Mucosa of rectum (tissue), 2 donors: ENCODE measurements around the gene SLC25A14.

ENCODE experiments used
- H3K27ac ChIP-seq, 2 donors: one replicate each; pipeline ENCODE4 v1.7.0; 2013; ENCODE audit warnings: inconsistent platforms in 2 of 2, low read depth in 2 of 2, low read length in 2 of 2
- H3K27me3 ChIP-seq, 2 donors: one replicate each; pipeline ENCODE4 v1.7.0; 2013; ENCODE audit warnings: low read length in 2 of 2; ENCODE audit not compliant: control insufficient read depth in 2 of 2, insufficient read depth in 2 of 2
- H3K36me3 ChIP-seq, 2 donors: one replicate each; pipeline ENCODE4 v1.7.0; 2013; ENCODE audit warnings: low read length in 2 of 2; ENCODE audit not compliant: control insufficient read depth in 2 of 2, insufficient read depth in 2 of 2
- H3K4me1 ChIP-seq, 2 donors: one replicate each; pipeline ENCODE4 v1.7.0; 2013; ENCODE audit warnings: low read length in 2 of 2, mild to moderate bottlenecking in 1 of 2; ENCODE audit not compliant: control insufficient read depth in 2 of 2, insufficient read depth in 2 of 2
- H3K4me3 ChIP-seq, 2 donors: one replicate each; pipeline ENCODE4 v1.7.0; 2013; ENCODE audit warnings: low read length in 2 of 2
- H3K9ac ChIP-seq, 2 donors: one replicate each; pipeline ENCODE4 v1.7.0; 2013; ENCODE audit warnings: low read length in 2 of 2, low read depth in 1 of 2, mild to moderate bottlenecking in 1 of 2
- H3K9me3 ChIP-seq, 2 donors: one replicate each; pipeline ENCODE4 v1.7.0; 2013; ENCODE audit warnings: low read length in 2 of 2; ENCODE audit not compliant: control insufficient read depth in 2 of 2
- donor health status: healthy.
- donor health status: Normal muscosa, but diverticular disease.

The SLC25A14 gene

DNA sequence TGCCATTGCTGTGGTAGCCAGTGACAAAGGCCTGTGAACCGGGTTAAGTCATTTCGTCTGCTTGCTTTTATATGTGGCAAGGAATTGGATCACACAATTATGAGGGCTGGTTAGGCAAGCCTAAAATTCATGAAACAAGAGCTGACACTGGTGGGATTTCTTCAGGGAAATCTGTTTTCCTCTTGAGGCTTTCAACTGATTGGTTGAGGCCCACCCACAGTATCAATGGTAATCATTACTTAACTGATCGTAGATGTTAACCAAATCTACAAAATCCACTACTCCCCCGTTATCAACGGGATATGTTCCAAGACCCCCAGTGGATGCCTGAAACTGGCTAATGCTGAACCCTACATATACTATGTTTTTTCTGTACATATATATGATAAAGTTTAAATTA is 75.1 kb downstream of the SLC25A14 start:
- H3K9ac ChIP-seq, result no peak overlapping the region
- H3K4me3 ChIP-seq, result no peak overlapping the region
- no peaks in the 10 kb centered on the region for H3K9me3 ChIP-seq
- H3K27ac ChIP-seq, result no peak overlapping the region
- H3K4me1 ChIP-seq, result no peaks in the 10 kb centered on the region
- no peaks in the 10 kb centered on the region for H3K27me3 ChIP-seq
- H3K36me3 ChIP-seq, result peaks cover 6 to 15% of the 10 kb centered on the region in 2 donors

DNA sequence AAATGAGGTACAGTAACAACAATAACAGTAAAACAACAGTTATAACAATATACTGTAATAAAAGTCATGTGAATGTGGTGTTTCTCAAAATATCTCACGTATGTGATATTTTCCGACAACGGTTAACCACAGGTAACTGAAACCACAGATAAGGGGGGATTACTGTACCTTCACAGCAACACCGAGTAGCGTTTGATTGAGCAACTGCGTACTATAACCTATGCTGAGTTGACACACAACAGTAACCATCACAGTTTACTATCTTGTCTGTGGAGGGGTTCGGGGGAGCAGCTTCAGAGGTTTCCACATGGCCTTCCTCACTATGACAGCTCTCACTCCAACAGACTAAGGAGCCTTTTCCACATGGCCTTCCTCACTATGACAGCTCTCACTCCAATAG is 75.5 kb downstream of the SLC25A14 start:
- H3K4me3 ChIP-seq, result no peak overlapping the region
- peaks cover 6 to 13% of the 10 kb centered on the region in 2 donors for H3K36me3 ChIP-seq
- H3K4me1 ChIP-seq, result no peaks in the 10 kb centered on the region
- H3K27me3 ChIP-seq, result no peaks in the 10 kb centered on the region
- no peak overlapping the region for H3K9ac ChIP-seq
- no peak overlapping the region for H3K27ac ChIP-seq
- H3K9me3 ChIP-seq, result no peaks in the 10 kb centered on the region

- no peaks in the 10 kb centered on the region for H3K27me3 ChIP-seq
- H3K4me3 ChIP-seq, result no peak overlapping the region
- no peak overlapping the region for H3K9ac ChIP-seq
- H3K9me3 ChIP-seq, result no peaks in the 10 kb centered on the region
- H3K36me3 ChIP-seq, result peaks cover 0 to 8% of the 10 kb centered on the region in 2 donors
- no peak overlapping the region for H3K27ac ChIP-seq
- no peaks in the 10 kb centered on the region for H3K4me1 ChIP-seq
These were observed 77.1 kb downstream of the SLC25A14 start for GRCh38 chrX:130416785-130417184.

DNA sequence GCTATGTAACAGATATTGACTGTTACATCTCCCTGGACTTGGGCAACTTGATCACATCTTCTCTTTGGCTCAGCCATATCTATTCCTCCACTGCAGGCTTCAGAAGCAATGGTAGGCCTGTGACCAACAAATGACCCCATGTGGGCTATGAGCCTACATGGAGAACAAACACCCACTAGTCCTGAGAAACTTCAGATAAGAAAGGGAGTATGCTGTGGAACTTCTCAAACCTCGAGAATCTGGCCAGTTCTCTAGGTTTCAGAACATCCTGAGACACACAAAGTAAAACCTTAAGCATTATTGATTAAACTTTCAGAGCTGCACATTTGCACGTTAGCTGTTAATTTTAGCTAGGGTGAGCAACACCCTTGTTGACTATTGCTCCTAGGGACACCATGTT is 78.3 kb downstream of the SLC25A14 start:
- no peak overlapping the region for H3K4me3 ChIP-seq

GRCh38 chrX:130418740-130419139 is 79.0 kb downstream of the SLC25A14 start:
- no peak overlapping the region for H3K9ac ChIP-seq
- H3K27ac ChIP-seq, result no peak overlapping the region
- H3K36me3 ChIP-seq, result peaks cover 0 to 3% of the 10 kb centered on the region in 2 donors
- H3K4me3 ChIP-seq, result no peak overlapping the region
- H3K9me3 ChIP-seq, result no peaks in the 10 kb centered on the region
- no peaks in the 10 kb centered on the region for H3K4me1 ChIP-seq
- no peaks in the 10 kb centered on the region for H3K27me3 ChIP-seq

More for the DNA sequence above, 78.3 kb downstream of the SLC25A14 start:
- H3K4me1 ChIP-seq, result no peaks in the 10 kb centered on the region
- no peak overlapping the region for H3K27ac ChIP-seq
- no peaks in the 10 kb centered on the region for H3K27me3 ChIP-seq
- H3K36me3 ChIP-seq, result peaks cover 0 to 3% of the 10 kb centered on the region in 2 donors
- no peak overlapping the region for H3K9ac ChIP-seq
- H3K9me3 ChIP-seq, result no peaks in the 10 kb centered on the region

DNA sequence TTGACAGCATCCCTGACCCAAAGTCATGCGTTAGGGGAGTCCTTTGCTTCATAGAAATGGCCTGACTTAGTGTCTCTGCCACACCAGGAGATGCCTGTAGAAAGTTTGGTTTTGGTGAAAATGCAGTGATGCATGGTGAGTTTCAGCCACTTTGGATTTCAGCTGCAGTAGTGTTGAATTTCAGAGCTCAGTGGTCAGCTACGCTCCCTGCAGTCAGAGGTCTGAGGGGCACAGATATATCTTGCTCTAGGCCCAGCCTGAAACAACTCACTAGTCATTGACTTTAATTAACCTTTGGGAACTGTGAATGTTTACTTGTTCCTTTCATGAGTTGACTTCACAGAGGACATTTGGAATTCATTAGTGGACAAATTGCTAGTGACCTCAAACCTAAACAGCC is 79.5 kb downstream of the SLC25A14 start:
- Histone ChIP-seq H3K9ac (no peak overlapping the region), H3K27ac (no peak overlapping the region), H3K4me1 (no peaks in the 10 kb centered on the region), H3K9me3 (no peaks in the 10 kb centered on the region), H3K4me3 (no peak overlapping the region), H3K27me3 (no peaks in the 10 kb centered on the region), H3K36me3 (peaks cover 0 to 3% of the 10 kb centered on the region in 2 donors)
